H1 (cell line): ENCODE results near the gene CARD11. TPM values are rescaled to one million over a fixed set of nuclear protein-coding genes. Genes with fewer than 3 reads are reported as not detected.

Experiments
- CTCF ChIA-PET: fragments of 300-600 bp; sonication (Branson Sonifier 250); formaldehyde crosslinking; loops from one replicate; lab custom pipeline; 2021; ENCODE audit not compliant: partially characterized antibody; lab: Charles Lee
- POLR2A ChIA-PET: fragments of 300-600 bp; sonication (Branson Sonifier 250); formaldehyde crosslinking; loops from one replicate; lab custom pipeline; 2021; ENCODE audit warnings: inconsistent platforms; ENCODE audit not compliant: partially characterized antibody; lab: Charles Lee
- DNase-seq, 2 experiments: peaks; one replicate each; pipeline versions ENCODE4 v3.0.0 to v3.0.0-alpha.2; 2010 to 2022; ENCODE audit warnings: low spot score in 2 of 2, low read depth in 1 of 2, mixed read lengths in 1 of 2
- FAIRE-seq: peaks from 2 replicates; lab custom pipeline; 2011; peaks lifted over from hg19 to GRCh38; lab: Jason Lieb, UNC
- H2AFZ ChIP-seq: 2 replicates; pipeline ENCODE4 v1.8.1; 2012; ENCODE audit warnings: low read length, inconsistent platforms
- H2AK5ac ChIP-seq: 2 replicates; pipeline ENCODE4 v1.6.1; 2013; ENCODE audit warnings: low read depth, low read length
- H2BK120ac ChIP-seq: replicated peaks from 2 replicates; pipeline ENCODE3; 2013; ENCODE audit warnings: low read depth, low read length, inconsistent platforms
- H2BK12ac ChIP-seq: 2 replicates; pipeline ENCODE4 v1.6.1; 2013; ENCODE audit warnings: low read depth, low read length
- H2BK15ac ChIP-seq: 2 replicates; pipeline ENCODE4 v1.6.1; 2013; ENCODE audit warnings: low read length
- H2BK20ac ChIP-seq: 2 replicates; pipeline ENCODE4 v1.6.1; 2013; ENCODE audit warnings: low read length
- H2BK5ac ChIP-seq: 2 replicates; pipeline ENCODE4 v1.6.1; 2013; ENCODE audit warnings: low read depth, low read length
- H3K14ac ChIP-seq: 2 replicates; pipeline ENCODE4 v1.6.1; 2013; ENCODE audit warnings: inconsistent platforms; ENCODE audit not compliant: insufficient read length
- H3K18ac ChIP-seq: 2 replicates; pipeline ENCODE4 v1.6.1; 2013; ENCODE audit warnings: low read length; ENCODE audit errors: extremely low read depth
- H3K23ac ChIP-seq: 2 replicates; pipeline ENCODE4 v1.6.1; 2013; ENCODE audit warnings: inconsistent platforms; ENCODE audit not compliant: insufficient read length
- H3K23me2 ChIP-seq: 2 replicates; pipeline ENCODE4 v1.6.1; 2013; ENCODE audit warnings: low read depth, low read length
- H3K27ac ChIP-seq: 2 replicates; pipeline ENCODE4 v1.6.1; 2011; ENCODE audit warnings: low read depth, low read length, inconsistent platforms
- H3K27me3 ChIP-seq, 4 experiments: replicated peaks in 1 of 4; 1 replicate in 1 of 4; 2 replicates in 3 of 4; pipeline versions ENCODE4 v1.6.1 to v1.8.1; 2011 to 2013; ENCODE audit warnings: low read length in 3 of 4, mild to moderate bottlenecking in 3 of 4, inconsistent platforms in 2 of 4, mixed read lengths in 2 of 4, moderate library complexity in 1 of 4; ENCODE audit not compliant: control insufficient read depth in 3 of 4, insufficient read depth in 3 of 4; ENCODE audit errors: extremely low read depth in 1 of 4
- H3K36me3 ChIP-seq, 4 experiments: 2 replicates each; pipeline versions ENCODE4 v1.6.1 to v1.8.1; 2011 to 2013; ENCODE audit warnings: mild to moderate bottlenecking in 4 of 4, low read length in 3 of 4, moderate library complexity in 2 of 4, control low read depth in 1 of 4, inconsistent platforms in 1 of 4; ENCODE audit not compliant: insufficient read depth in 4 of 4, control insufficient read depth in 2 of 4
- H3K4ac ChIP-seq: replicated peaks from 2 replicates; pipeline ENCODE3; 2013; ENCODE audit warnings: low read length, low read depth, mixed read lengths, inconsistent platforms; ENCODE audit not compliant: insufficient read length
- H3K4me1 ChIP-seq, 4 experiments: replicated peaks in 1 of 4; 1 replicate in 1 of 4; 2 replicates in 3 of 4; pipeline versions ENCODE4 v1.6.1 to v1.8.1; 2011 to 2013; ENCODE audit warnings: low read length in 3 of 4, inconsistent platforms in 2 of 4, mixed read lengths in 1 of 4; ENCODE audit not compliant: insufficient read depth in 4 of 4, control insufficient read depth in 3 of 4
- H3K4me2 ChIP-seq, 2 experiments: 2 replicates each; pipeline versions ENCODE4 v1.6.1 to v1.8.1; 2011 to 2013; ENCODE audit warnings: low read depth in 2 of 2, low read length in 2 of 2, control low read depth in 1 of 2, inconsistent platforms in 1 of 2, mild to moderate bottlenecking in 1 of 2; ENCODE audit not compliant: insufficient read depth in 1 of 2
- H3K4me3 ChIP-seq, 4 experiments: fragments of 200-600, 300-600 bp in 1 of 4; sonication (generic), shearing (Covaris generic), sonication (Bioruptor Twin) in 1 of 4; 2 replicates each; pipeline versions ENCODE4 v1.5.1 to v1.8.1; 2011 to 2016; ENCODE audit warnings: low read length in 4 of 4, low read depth in 3 of 4, control low read depth in 2 of 4, inconsistent platforms in 2 of 4, mild to moderate bottlenecking in 2 of 4, mixed read lengths in 1 of 4, moderate library complexity in 1 of 4; ENCODE audit not compliant: insufficient read depth in 2 of 4; ENCODE audit errors: extremely low read depth in 1 of 4
- H3K56ac ChIP-seq: replicated peaks from 2 replicates; pipeline ENCODE3; 2013; ENCODE audit warnings: low read depth, mild to moderate bottlenecking, mixed read lengths, low read length, inconsistent platforms; ENCODE audit not compliant: insufficient read length
- H3K79me1 ChIP-seq: 2 replicates; pipeline ENCODE4 v1.6.1; 2013; ENCODE audit warnings: low read depth, low read length, control low read depth
- H3K79me2 ChIP-seq, 2 experiments: 2 replicates each; pipeline versions ENCODE4 v1.6.1 to v1.8.1; 2012 to 2013; ENCODE audit warnings: low read length in 2 of 2, mild to moderate bottlenecking in 2 of 2, inconsistent platforms in 1 of 2; ENCODE audit not compliant: insufficient read depth in 2 of 2, control insufficient read depth in 1 of 2
- H3K9ac ChIP-seq, 4 experiments: replicated peaks in 1 of 4; 1 replicate in 1 of 4; 2 replicates in 3 of 4; pipeline versions ENCODE4 v1.6.1 to v1.8.1; 2011 to 2013; ENCODE audit warnings: low read depth in 3 of 4, low read length in 3 of 4, control low read depth in 2 of 4, mild to moderate bottlenecking in 2 of 4, moderate library complexity in 2 of 4, inconsistent platforms in 1 of 4; ENCODE audit errors: extremely low read depth in 1 of 4
- H3K9me3 ChIP-seq, 2 experiments: 2 replicates each; pipeline versions ENCODE4 v1.6.1 to v1.8.1; 2012 to 2013; ENCODE audit warnings: mild to moderate bottlenecking in 2 of 2, moderate library complexity in 2 of 2, control low read depth in 1 of 2, inconsistent platforms in 1 of 2, low read depth in 1 of 2, low read length in 1 of 2, mixed read lengths in 1 of 2; ENCODE audit not compliant: insufficient read depth in 2 of 2
- H4K20me1 ChIP-seq, 2 experiments: replicated peaks in 1 of 2; 2 replicates each; pipeline versions ENCODE3 to v1.8.1; 2011 to 2013; ENCODE audit warnings: inconsistent platforms in 2 of 2, low read length in 2 of 2, mild to moderate bottlenecking in 1 of 2; ENCODE audit not compliant: insufficient read depth in 2 of 2, control insufficient read depth in 1 of 2
- H4K5ac ChIP-seq: 2 replicates; pipeline ENCODE4 v1.6.1; 2013; ENCODE audit warnings: low read length, low read depth, mixed read lengths, inconsistent platforms; ENCODE audit not compliant: insufficient read length
- H4K8ac ChIP-seq: 2 replicates; pipeline ENCODE4 v1.8.0; 2013; ENCODE audit warnings: mild to moderate bottlenecking, moderate library complexity, low read length, inconsistent platforms; ENCODE audit not compliant: insufficient read depth; ENCODE audit errors: extremely low read depth
- H4K91ac ChIP-seq: replicated peaks from 2 replicates; pipeline ENCODE3; 2013; ENCODE audit warnings: low read length, mixed read lengths, inconsistent platforms; ENCODE audit not compliant: insufficient read length
- CTCF ChIP-seq, 3 experiments: IDR thresholded peaks; 1 replicate in 2 of 3; 2 replicates in 1 of 3; pipeline versions ENCODE4 v1.5.1 to v1.6.1; 2011; ENCODE audit warnings: low read length in 3 of 3, mild to moderate bottlenecking in 3 of 3, inconsistent platforms in 2 of 3, low read depth in 1 of 3, moderate library complexity in 1 of 3; ENCODE audit not compliant: insufficient read depth in 1 of 3; ENCODE audit errors: control extremely low read depth in 1 of 3
- GTF2F1 ChIP-seq: IDR thresholded peaks from 2 replicates; pipeline ENCODE4 v1.6.1; 2012; ENCODE audit warnings: low read depth, low read length, improper control_type of control experiment, borderline replicate concordance
- KDM4A ChIP-seq: IDR thresholded peaks from one replicate; pipeline ENCODE4 v1.7.1; 2012; ENCODE audit warnings: low read depth, mild to moderate bottlenecking, moderate library complexity, low read length, inconsistent platforms; ENCODE audit not compliant: severe bottlenecking
- RFX5 ChIP-seq: IDR thresholded peaks from 2 replicates; pipeline ENCODE4 v1.6.1; 2011; ENCODE audit warnings: low read depth, low read length, improper control_type of control experiment, borderline replicate concordance
- RXRA ChIP-seq: IDR thresholded peaks from 2 replicates; pipeline ENCODE4 v1.6.1; 2011; ENCODE audit warnings: low read depth, mild to moderate bottlenecking, low read length, moderate library complexity; ENCODE audit not compliant: insufficient read depth
- TAF1 ChIP-seq: IDR thresholded peaks from 2 replicates; pipeline ENCODE4 v1.6.1; 2011; ENCODE audit warnings: mild to moderate bottlenecking, low read depth, low read length
- WGBS, 2 experiments: shearing (Covaris generic) in 1 of 2; methylation state at CpG; one replicate each; pipeline versions ENCODE4 v1.1.6 to v1.1.7; 2013 to 2015; ENCODE audit warnings: low lambda C conversion rate in 2 of 2, mixed read lengths in 2 of 2, inconsistent platforms in 1 of 2, low coverage in 1 of 2, missing lambda C conversion rate in 1 of 2; ENCODE audit not compliant: insufficient replicate concordance in 2 of 2, insufficient coverage in 1 of 2, insufficient read length in 1 of 2; ENCODE audit errors: extremely low coverage in 1 of 2, missing lambda C conversion rate in 1 of 2; 5-methylcytosine and 5-hydroxymethylcytosine counted together
- polyA plus RNA-seq, 7 experiments: library from polyadenylated mRNA; depleted of rRNA in 3 of 7; stranded (reverse) in 5 of 7; unstranded in 2 of 7; fragments of >200 nt in 5 of 7; fragments of 200-250 nt in 2 of 7; gene quantifications; 1 replicate in 5 of 7; 2 replicates in 1 of 7; 4 replicates in 1 of 7; pipeline versions ENCODE4 v1.2.1 to v1.2.3, GENCODE V29; 2011 to 2013; ENCODE audit warnings: missing spikeins in 2 of 7, mixed read lengths in 2 of 7
- total RNA-seq: library from RNA; stranded (reverse); fragmentation: NEBNext Ultra II Directional; extraction: Animal tissue kit (Norgen Biotek cat#: 25700); gene quantifications from 2 replicates; pipeline ENCODE4 v1.2.1, GENCODE V29; 2021

CARD11 gene
- total and polyA plus RNA-seq, 2 of the 8 experiments (the other 6 are each of a cell fraction or from before 2014, with no cell fraction given): 12.6 to 29.8 TPM

- Histone ChIP-seq H3K14ac (no peak overlapping the region), H2BK120ac (no peak overlapping the region), H4K5ac (no peak overlapping the region), H2BK5ac (no peak overlapping the region), H3K4me3 (no peak overlapping the region), H3K4me2 (no peak overlapping the region), H3K4ac (no peak overlapping the region), H3K4me1 (no peaks in the 10 kb centered on the region), H3K18ac (no peak overlapping the region), H3K79me1 (no peaks in the 10 kb centered on the region), H4K20me1 (no peaks in the 10 kb centered on the region), H3K23me2 (no peaks in the 10 kb centered on the region), H3K79me2 (no peaks in the 10 kb centered on the region), H2BK20ac (no peak overlapping the region), H2AK5ac (no peak overlapping the region), H2AFZ (no peak overlapping the region), H3K56ac (no peak overlapping the region), H3K9me3 (peaks cover 0 to 4% of the 10 kb centered on the region in 2 experiments; a peak in 2 of 4 replicates), H4K91ac (no peak overlapping the region), H3K36me3 (no peaks in the 10 kb centered on the region), H3K23ac (no peak overlapping the region), H3K27me3 (no peaks in the 10 kb centered on the region), H3K27ac (no peak overlapping the region), H4K8ac (no peak overlapping the region), H2BK15ac (no peak overlapping the region), H2BK12ac (no peak overlapping the region), H3K9ac (no peak overlapping the region)
- FAIRE-seq (no peak), DNase-seq (no peak)
- ChIA-PET CTCF (interaction anchor here (0.7 to 1.0 kb wide), 3 partner anchors 95 to 200 kb away, joined by 3 to 4 read pairs (median 3); no protein-coding TSS in a partner anchor), POLR2A (interaction anchor here (0.6 kb wide), 1 partner anchor 81 kb away, joined by 3 read pairs; no protein-coding TSS in a partner anchor)
- WGBS, 2 experiments: 94% methylated on average over 14 of the region's 14 CpGs; no CpG with 5 or more reads in 1 of the 2 experiments
- TF ChIP-seq RFX5: no peak
- no peak for TF ChIP-seq GTF2F1
- TF ChIP-seq RXRA: no peak
- TF ChIP-seq KDM4A: no peak
- no peak for TF ChIP-seq TAF1
- no peak for TF ChIP-seq CTCF (IDR thresholded peaks at IDR 0.05; ENCODE audit: control extremely low read depth in 1 of 3, insufficient read depth in 1 of 3, low read depth in 1 of 3, low read length in 3 of 3)
Measured at GRCh38 chr7:2959828-2960599, 83.7 kb downstream of the CARD11 start.
